DND-41 (cell line): Measurements from ENCODE around the gene DCTD.
A peak's percentile ranks its signal among the peaks of the same experiment; 100 is the strongest.

ENCODE experiments used
- ATAC-seq: fragments of 200-7000 bp; cut with Tn5 transposase; 3 replicates; pipeline ENCODE4 v1.9.1; 2021; ENCODE audit warnings: low read depth; ENCODE audit not compliant: insufficient read depth
- DNase-seq: peaks from one replicate; pipeline ENCODE4 v3.0.0-alpha.2; 2020
- H2AFZ ChIP-seq: 2 replicates; pipeline ENCODE4 v1.6.0; 2012; ENCODE audit warnings: low read depth, low read length
- H3K27ac ChIP-seq: 2 replicates; pipeline ENCODE4 v1.5.1; 2012; ENCODE audit warnings: low read length, inconsistent platforms
- H3K27me3 ChIP-seq: fragments of 200-600 bp; sonication (generic); 2 replicates; pipeline ENCODE4 v1.6.0; 2012; ENCODE audit warnings: low read length, mild to moderate bottlenecking, inconsistent platforms; ENCODE audit not compliant: insufficient read depth, poor library complexity
- H3K36me3 ChIP-seq: 2 replicates; pipeline ENCODE4 v1.5.1; 2012; ENCODE audit warnings: low read length, inconsistent platforms; ENCODE audit not compliant: insufficient read depth
- H3K4me1 ChIP-seq: 2 replicates; pipeline ENCODE4 v1.5.1; 2012; ENCODE audit warnings: mild to moderate bottlenecking, low read length; ENCODE audit not compliant: insufficient read depth
- H3K4me2 ChIP-seq: 2 replicates; pipeline ENCODE4 v1.6.0; 2012; ENCODE audit warnings: mild to moderate bottlenecking, moderate library complexity, low read length, inconsistent platforms; ENCODE audit not compliant: insufficient read depth
- H3K4me3 ChIP-seq, 2 experiments: fragments of 200-600 bp in 1 of 2; shearing (Covaris generic) in 1 of 2; 2 replicates each; pipeline ENCODE4 v1.5.1; 2012 to 2016; ENCODE audit warnings: inconsistent platforms in 2 of 2, low read length in 2 of 2, mild to moderate bottlenecking in 2 of 2, low read depth in 1 of 2, moderate library complexity in 1 of 2
- H3K79me2 ChIP-seq: 2 replicates; pipeline ENCODE4 v1.6.0; 2012; ENCODE audit warnings: low read length, inconsistent platforms; ENCODE audit not compliant: insufficient read depth
- H3K9ac ChIP-seq: 2 replicates; pipeline ENCODE4 v1.6.0; 2012; ENCODE audit warnings: low read depth, mild to moderate bottlenecking, inconsistent platforms, low read length, moderate library complexity
- H3K9me3 ChIP-seq: 2 replicates; pipeline ENCODE4 v1.5.1; 2012; ENCODE audit warnings: low read length, moderate library complexity, mild to moderate bottlenecking, inconsistent platforms; ENCODE audit not compliant: insufficient read depth, severe bottlenecking
- H4K20me1 ChIP-seq: 2 replicates; pipeline ENCODE4 v1.6.0; 2012; ENCODE audit warnings: low read length; ENCODE audit not compliant: insufficient read depth
- CTCF ChIP-seq: IDR thresholded peaks from 2 replicates; pipeline ENCODE4 v1.5.1; 2012; ENCODE audit warnings: borderline replicate concordance, low read length, moderate library complexity, mild to moderate bottlenecking; ENCODE audit not compliant: poor library complexity, severe bottlenecking; ENCODE audit errors: extremely low read depth
- EZH2 ChIP-seq: IDR thresholded peaks from 3 replicates; pipeline ENCODE4 v1.6.1; 2012; ENCODE audit warnings: borderline replicate concordance, low read depth, mild to moderate bottlenecking, moderate library complexity, low read length, inconsistent platforms; ENCODE audit not compliant: severe bottlenecking

Gene DCTD

GRCh38 chr4:182938205-182938645 lies 21.0 kb upstream of the DCTD start:
- Histone ChIP-seq H3K4me2 (no peak overlapping the region), H3K9ac (no peak overlapping the region), H3K79me2 (no peaks in the 10 kb centered on the region), H3K4me3 (no peak overlapping the region), H3K9me3 (no peaks in the 10 kb centered on the region), H3K27ac (no peak overlapping the region), H3K4me1 (no peaks in the 10 kb centered on the region), H3K36me3 (no peaks in the 10 kb centered on the region), H2AFZ (no peak overlapping the region), H4K20me1 (no peaks in the 10 kb centered on the region), H3K27me3 (no peaks in the 10 kb centered on the region)
- ATAC-seq (peak; percentile 94), DNase-seq (peak; percentile 54)
- TF ChIP-seq CTCF (peak; percentile 85), EZH2 (no peak)

GRCh38 chr4:182937268-182938204 lies 20.4 kb upstream of the DCTD start:
- no peaks in the 10 kb centered on the region for H3K79me2 ChIP-seq
- no peak overlapping the region for H3K9ac ChIP-seq
- no peaks in the 10 kb centered on the region for H4K20me1 ChIP-seq
- no peak overlapping the region for H2AFZ ChIP-seq
- no peak overlapping the region for H3K4me3 ChIP-seq
- ATAC-seq: no peak
- TF ChIP-seq EZH2: no peak
- TF ChIP-seq CTCF: no peak
- H3K9me3 ChIP-seq: no peaks in the 10 kb centered on the region
- H3K4me1 ChIP-seq: no peaks in the 10 kb centered on the region
- H3K36me3 ChIP-seq: no peaks in the 10 kb centered on the region
- DNase-seq: no peak
- H3K4me2 ChIP-seq: no peak overlapping the region
- H3K27ac ChIP-seq: no peak overlapping the region
- no peaks in the 10 kb centered on the region for H3K27me3 ChIP-seq

GRCh38 chr4:182932651-182933050 lies 15.5 kb upstream of the DCTD start:
- no peak overlapping the region for H3K9ac ChIP-seq
- no peak for DNase-seq
- no peaks in the 10 kb centered on the region for H3K27me3 ChIP-seq
- H4K20me1 ChIP-seq: no peaks in the 10 kb centered on the region
- H3K4me2 ChIP-seq: no peak overlapping the region
- H3K27ac ChIP-seq: no peak overlapping the region
- H3K79me2 ChIP-seq: no peaks in the 10 kb centered on the region
- H2AFZ ChIP-seq: no peak overlapping the region
- H3K36me3 ChIP-seq: no peaks in the 10 kb centered on the region
- H3K4me3 ChIP-seq: no peak overlapping the region
- no peaks in the 10 kb centered on the region for H3K4me1 ChIP-seq
- TF ChIP-seq EZH2 (no peak), CTCF (no peak)
- H3K9me3 ChIP-seq: no peaks in the 10 kb centered on the region
- no peak for ATAC-seq
